ENCODE results near the gene TFDP2. TPM values are rescaled to one million over a fixed set of nuclear protein-coding genes. Genes with fewer than 3 reads are reported as not detected.

TFDP2 gene
- total and polyA plus RNA-seq, 10 of the 15 experiments (the other 5 are each of a cell fraction or from before 2014, with no cell fraction given) = 28.3 to 100 (median 49.7) TPM

GRCh38 chr3:142086581-142087090, 62.7 kb downstream of the TFDP2 start:
- in situ Hi-C loops (cut with MboI) (no loop called here), intact Hi-C loops (cut with micrococcal nuclease; ENCODE audit: unreplicated experiment) (no loop called here)
- Histone ChIP-seq H3K4me1 (ENCODE audit: control insufficient read depth, insufficient read depth, low read length) (no peaks in the 10 kb centered on the region), H3K36me3 (ENCODE audit: control insufficient read depth in 2 of 2, insufficient read depth in 2 of 2, low read length in 1 of 2) (no peaks in the 10 kb centered on the region), H3K27ac (ENCODE audit: control insufficient read depth, insufficient read depth) (no peak overlapping the region), H3K9me3 (replicated peaks; ENCODE audit: control insufficient read depth, insufficient read depth, low read length) (no peaks in the 10 kb centered on the region), H3K9ac (ENCODE audit: control insufficient read depth, insufficient read depth, low read length) (no peak overlapping the region), H3K79me2 (ENCODE audit: control insufficient read depth, insufficient read depth, low read length) (no peaks in the 10 kb centered on the region), H3K27me3 (replicated peaks in 1 of 2; ENCODE audit: control insufficient read depth in 2 of 2, insufficient read depth in 2 of 2, low read length in 1 of 2) (no peaks in the 10 kb centered on the region), H3K4me2 (ENCODE audit: control insufficient read depth, insufficient read depth) (no peak overlapping the region), H2AFZ (ENCODE audit: control insufficient read depth, low read depth, low read length) (no peak overlapping the region), H3K4me3 (no peak overlapping the region), H4K20me1 (ENCODE audit: control insufficient read depth, insufficient read depth) (no peaks in the 10 kb centered on the region)
- ATAC-seq (no peak), DNase-seq (ENCODE audit: low read depth, low spot score) (no peak), FAIRE-seq (no peak)
- TF ChIP-seq KDM1A (IDR thresholded peaks at IDR 0.05; ENCODE audit: borderline replicate concordance) (no peak), HSF1 (IDR thresholded peaks at IDR 0.05; ENCODE audit: low read depth, low read length) (no peak), E2F4 (IDR thresholded peaks at IDR 0.05; ENCODE audit: low read depth, low read length) (no peak), ZNF687 (IDR thresholded peaks at IDR 0.05) (no peak)
- BruUV-seq (replicated peaks) = no TSS peak
- CTCF ChIA-PET = no interaction called here
- RAD21 ChIA-PET (ENCODE audit: unreplicated experiment) = no interaction called here
- POLR2A ChIA-PET = no interaction called here
- WGBS (ENCODE audit: insufficient coverage, insufficient replicate concordance, low lambda C conversion rate, missing lambda C conversion rate) = 24% methylated on average over 2 of the region's 2 CpGs
- SMC1A ChIA-PET (ENCODE audit: uncharacterized antibody, unreplicated experiment) = no interaction called here
